Hematopoietic multipotent progenitor cell treated with erythropoietin and hydrocortisone succinate and interleukin-3 and kit ligand, for 8 days (in vitro differentiated cells): Measurements from ENCODE around the gene WDR75.
A peak's percentile ranks its signal among the peaks of the same experiment; 100 is the strongest.

ENCODE experiments used
- DNase-seq: peaks from one replicate; pipeline ENCODE4 v3.0.0-alpha.2; 2015

The WDR75 gene

DNA sequence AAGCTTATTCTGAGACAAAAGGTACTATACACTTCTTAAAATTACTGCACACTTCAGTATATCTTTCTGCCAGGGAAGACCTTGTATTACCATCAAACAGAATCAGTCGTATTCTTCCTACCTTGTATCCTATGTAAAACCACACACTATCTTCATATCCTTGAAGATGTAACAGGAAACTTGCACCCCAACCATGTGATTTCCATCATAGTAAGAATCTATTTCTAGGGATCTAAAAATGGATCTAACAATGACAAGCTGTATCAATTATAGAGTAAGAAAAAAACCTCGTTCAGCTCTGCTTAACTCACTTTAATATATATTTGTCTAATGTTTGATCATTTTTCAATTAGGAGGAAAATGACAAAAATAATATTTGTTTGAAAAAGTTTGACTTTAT lies 60.2 kb downstream of the WDR75 start:
- no peak for DNase-seq

- no peak for DNase-seq
Measured at GRCh38 chr2:189502714-189503113, 61.4 kb downstream of the WDR75 start.

GRCh38 chr2:189504238-189504637 lies 63.0 kb downstream of the WDR75 start:
- DNase-seq = no peak

DNA sequence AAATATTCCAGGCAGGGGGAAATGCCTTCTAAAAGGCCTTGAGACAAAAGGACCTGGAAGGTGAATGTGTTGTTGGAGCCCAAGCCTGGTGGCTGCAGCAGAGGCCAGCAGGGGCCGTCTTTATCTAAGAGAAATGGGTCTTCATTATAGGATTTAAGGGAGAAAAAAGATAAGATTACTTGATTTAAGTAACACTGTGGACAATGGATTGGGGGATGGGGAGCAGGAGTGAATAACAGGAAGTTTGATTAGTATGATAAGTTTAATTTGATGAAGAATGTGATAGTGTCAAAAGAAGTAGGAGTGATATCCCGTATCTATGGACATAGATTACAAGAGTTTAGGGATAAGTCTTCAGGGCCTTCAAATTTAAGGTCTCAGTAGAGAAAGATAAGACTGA lies 64.2 kb downstream of the WDR75 start:
- peak; percentile 22 for DNase-seq

- peak; percentile 90 for DNase-seq
Measured at GRCh38 chr2:189506514-189506976, 65.3 kb downstream of the WDR75 start.

- no peak for DNase-seq
Measured at GRCh38 chr2:189511210-189511959, 70.1 kb downstream of the WDR75 start.

DNA sequence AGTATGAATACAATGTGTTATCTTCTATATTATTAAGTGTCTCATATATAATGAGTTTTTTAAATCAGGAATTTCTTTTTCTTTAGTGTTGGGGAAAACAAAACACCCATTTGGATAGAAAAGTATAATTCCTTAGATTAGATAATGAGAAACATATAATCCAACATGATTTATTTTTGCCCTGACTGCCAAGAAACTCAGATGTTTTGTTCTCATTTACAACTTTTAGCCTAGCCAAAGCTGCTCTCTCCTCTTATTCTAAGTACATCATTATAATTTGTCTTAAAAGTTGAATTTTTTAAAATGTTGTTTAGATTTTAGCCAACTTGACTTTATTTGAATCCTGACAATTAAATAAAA lies 70.7 kb downstream of the WDR75 start:
- DNase-seq = no peak

DNA sequence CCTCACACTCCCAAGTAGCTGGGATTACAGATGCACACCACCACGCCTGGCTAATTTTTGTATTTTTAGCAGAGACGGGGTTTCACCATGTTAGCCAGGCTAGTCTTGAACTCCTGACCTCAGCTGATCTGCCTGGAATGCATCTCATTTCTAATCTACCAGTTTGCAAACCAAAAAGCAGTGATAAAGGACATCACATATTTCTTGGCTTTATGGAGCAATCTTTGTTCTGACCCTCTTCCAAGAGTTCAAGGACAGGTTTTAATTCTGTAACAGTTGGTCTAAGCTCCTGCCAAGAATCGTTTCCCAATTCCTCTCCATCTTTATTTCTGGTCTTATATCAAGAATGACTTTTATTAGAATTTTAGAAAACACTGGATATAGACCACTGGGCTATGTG lies 71.6 kb downstream of the WDR75 start:
- no peak for DNase-seq

- no peak for DNase-seq
Measured at GRCh38 chr2:189514104-189514503, 72.8 kb downstream of the WDR75 start.

DNA sequence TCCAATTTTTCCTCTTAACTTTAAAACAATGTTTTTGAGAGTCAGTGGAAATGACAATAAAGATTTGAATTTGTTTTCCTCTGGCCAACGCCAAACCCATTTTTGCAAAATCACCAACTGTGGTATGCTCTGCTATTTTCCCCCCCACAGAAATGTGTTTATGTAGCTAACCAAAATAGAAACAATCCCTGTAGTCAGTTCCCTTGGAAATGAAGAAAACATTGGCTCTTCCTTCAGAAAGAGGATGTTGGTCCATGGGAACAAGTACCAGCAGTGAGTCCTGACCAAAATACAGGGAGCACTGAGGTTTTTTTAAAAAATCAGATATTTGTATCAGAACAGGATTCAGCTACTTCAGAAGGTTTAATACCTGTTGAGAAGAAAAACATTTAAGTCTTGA lies 74.0 kb downstream of the WDR75 start:
- DNase-seq = no peak

DNA sequence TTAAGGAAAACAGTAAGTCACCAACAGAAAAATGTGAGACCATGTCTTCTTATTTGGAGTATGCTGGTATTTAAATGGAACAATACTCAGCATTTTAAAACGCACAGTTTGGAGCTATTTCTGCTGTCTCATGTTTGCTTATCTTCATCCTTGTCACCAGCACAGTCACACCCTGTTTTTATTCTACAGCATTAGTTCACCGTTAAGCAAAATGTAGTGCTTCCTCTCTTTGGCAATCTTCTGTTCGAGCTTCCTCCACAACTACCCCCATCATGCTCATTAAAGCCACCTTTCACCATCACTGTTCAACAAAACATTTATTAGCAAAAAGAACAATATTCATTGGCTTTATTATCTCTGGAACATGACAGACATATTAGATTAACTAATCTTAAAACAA lies 75.3 kb downstream of the WDR75 start:
- DNase-seq = peak; percentile 75

DNA sequence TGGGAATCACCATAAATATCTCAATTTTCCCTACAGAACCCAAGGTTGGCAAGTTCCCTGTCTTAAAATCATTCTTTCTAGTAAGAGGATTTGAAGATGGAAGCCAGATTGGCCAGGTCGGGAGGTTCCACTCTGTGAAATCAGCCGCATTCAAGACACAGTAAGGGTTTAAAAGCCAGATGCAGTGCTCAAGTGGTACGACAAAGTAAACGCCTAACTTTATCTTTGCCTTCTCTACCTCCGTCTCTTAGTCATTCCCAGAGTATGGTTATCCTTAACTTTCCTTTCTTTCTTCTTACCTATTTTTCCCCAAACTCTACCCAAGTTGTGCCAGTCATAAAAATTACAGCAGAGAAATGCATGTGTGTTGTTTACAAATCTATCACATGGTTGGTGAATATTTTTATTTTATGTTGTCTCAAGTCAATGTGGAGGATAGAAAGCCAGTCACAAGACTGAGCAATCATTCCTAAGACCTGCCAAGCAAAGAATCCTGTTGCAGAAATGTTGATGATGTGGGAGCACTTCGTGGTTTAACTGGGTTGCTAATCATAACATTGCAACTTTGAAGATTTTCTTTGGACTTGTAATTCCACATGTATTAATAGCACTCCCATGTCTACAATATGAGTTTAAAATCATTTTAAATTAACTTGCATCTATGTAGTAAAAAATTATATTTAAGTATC lies 76.7 kb downstream of the WDR75 start:
- no peak for DNase-seq

DNA sequence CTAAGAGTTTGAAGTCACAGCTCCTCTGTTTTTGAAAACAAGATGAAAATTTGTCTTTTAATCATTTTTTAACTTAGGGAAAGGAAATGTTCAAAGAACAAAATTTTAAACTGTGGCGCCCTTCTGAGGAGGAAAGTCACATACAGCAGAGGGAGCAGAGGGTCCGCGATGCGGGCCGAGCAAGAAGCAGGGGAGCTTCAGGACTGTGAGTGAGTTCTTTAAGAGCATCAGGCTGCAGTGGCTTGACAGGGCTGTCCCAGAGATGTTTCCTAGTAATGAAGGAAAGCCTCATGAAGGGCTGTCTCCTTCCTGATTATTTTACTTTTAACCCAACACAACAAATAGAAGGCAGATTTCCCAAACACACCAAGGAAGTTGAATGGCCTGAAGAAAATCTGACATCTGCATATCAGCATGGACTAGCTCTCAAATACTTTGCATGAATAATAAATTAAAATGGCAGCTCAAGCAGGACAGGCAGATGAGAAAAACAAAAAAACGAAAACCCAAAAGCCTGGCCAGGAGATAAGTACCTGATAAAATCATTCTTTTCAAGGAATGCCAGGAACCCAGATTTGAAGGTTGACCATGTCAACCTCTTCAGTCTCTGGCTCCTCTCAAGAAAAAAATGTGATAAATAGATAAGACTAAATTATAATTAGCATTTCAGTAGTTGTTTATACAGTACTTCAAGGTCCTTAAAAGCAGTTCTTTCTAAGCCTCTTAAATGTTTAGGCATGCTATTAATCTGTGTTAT lies 78.5 kb downstream of the WDR75 start:
- DNase-seq = no peak

- DNase-seq = peak; percentile 90
Measured at GRCh38 chr2:189521699-189522434, 80.6 kb downstream of the WDR75 start.

DNA sequence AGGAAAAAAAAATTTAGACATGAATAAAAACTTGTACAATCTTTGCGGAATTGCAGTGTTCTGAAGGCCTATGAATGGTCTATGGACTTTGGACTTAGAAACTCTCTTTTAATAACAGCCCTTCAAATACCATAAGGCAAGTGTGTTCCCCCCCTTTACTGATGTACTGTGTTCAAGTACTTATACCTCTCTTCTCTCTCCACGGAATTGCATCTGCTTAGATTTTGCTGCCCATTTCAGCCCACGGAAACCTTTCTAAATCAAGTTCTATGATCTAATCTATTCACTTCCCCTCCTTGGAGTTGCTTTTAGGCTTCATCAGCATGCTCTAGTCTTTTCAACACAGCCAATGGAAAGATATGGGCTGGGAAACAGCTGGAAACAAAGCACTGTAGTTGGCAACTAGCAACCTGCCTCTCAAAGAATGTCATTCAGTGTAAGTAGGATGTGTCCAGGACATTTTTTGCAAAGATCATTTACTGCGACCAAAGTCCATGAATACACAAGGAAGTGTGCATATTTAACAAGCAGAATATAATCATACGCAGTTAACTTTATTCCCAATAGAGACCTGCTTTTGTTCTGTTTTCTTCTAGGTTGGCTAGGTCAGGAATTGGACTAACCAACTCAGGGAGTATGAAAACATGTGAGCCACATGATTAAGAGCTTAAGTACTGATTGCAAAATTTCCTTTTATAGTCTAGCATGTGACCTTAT lies 81.3 kb downstream of the WDR75 start:
- DNase-seq = no peak

- DNase-seq = no peak
Measured at GRCh38 chr2:189524746-189525145, 83.5 kb downstream of the WDR75 start.
